GM12892 (cell line): ENCODE data around the gene WWC2.

ENCODE experiments used
- DNase-seq: peaks from one replicate; pipeline ENCODE4 v3.0.0; 2011; ENCODE audit not compliant: insufficient read length
- FAIRE-seq: peaks from 2 replicates; lab custom pipeline; 2011; peaks lifted over from hg19 to GRCh38; lab: Jason Lieb, UNC
- POLR2A ChIP-seq: IDR thresholded peaks from 2 replicates; pipeline ENCODE4 v1.6.1; 2011; ENCODE audit warnings: low read depth, low read length, control low read depth
- POLR2AphosphoS5 ChIP-seq: IDR thresholded peaks from 2 replicates; pipeline ENCODE4 v1.6.1; 2011; ENCODE audit warnings: low read depth, low read length, control low read depth
- TAF1 ChIP-seq: IDR thresholded peaks from 2 replicates; pipeline ENCODE4 v1.6.1; 2011; ENCODE audit warnings: low read depth, mild to moderate bottlenecking, control low read depth, low read length, borderline replicate concordance

Gene WWC2

GRCh38 chr4:183333202-183333601 is 234.1 kb downstream of the WWC2 start:
- FAIRE-seq: no peak

DNA sequence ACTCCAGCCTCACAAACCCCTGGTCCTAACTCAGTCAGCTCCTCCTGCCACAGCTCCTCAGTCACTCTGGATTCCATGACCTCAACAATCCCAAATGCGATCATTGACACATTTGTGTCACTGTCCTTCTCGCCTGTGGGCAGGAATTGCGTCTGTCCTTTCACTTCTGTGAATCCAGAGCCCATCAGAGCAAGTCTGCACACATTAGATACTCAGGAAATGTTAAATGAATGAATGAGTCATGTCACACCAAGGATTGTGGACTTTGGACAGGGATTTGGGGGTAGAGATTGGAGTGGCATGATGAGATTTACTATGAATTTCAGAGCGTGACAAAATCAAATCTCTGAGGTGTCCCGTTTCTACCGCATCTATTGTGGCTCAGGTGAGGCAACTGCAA is 234.9 kb downstream of the WWC2 start:
- TF ChIP-seq POLR2AphosphoS5 (no peak), TAF1 (no peak), POLR2A (no peak)
- FAIRE-seq: no peak
- no peak for DNase-seq

More at GRCh38 chr4:183333202-183333601, 234.1 kb downstream of the WWC2 start:
- DNase-seq: no peak
- TF ChIP-seq TAF1 (no peak), POLR2A (no peak), POLR2AphosphoS5 (no peak)

DNA sequence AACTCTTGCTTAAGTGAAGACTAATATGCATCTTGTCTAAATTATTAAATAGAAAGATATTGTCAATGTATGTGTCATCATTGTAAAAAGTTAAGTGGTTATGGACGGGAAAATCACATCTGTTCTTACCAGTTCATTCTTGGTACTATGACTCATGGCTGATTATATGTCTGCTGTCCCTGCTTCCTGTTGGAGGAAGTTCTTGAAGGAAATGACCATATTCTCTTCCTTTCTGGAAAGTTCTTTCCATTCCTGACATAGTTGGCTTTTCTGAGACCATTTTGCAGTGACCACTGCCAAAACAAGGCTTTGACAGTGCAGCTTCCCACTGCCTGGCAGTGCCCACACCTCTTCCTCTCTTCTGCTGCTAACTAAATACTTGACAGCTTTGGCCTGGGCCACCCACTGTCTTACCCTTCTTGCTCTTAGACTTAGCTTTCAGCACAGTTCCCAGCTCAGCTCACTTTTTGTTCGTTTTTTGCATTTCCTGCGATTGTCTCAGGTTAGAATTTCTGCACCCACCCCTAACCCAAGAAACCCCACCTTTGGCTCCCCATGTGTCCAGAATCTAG is 236.4 kb downstream of the WWC2 start:
- DNase-seq (no peak), FAIRE-seq (no peak)

GRCh38 chr4:183337349-183337748 is 238.3 kb downstream of the WWC2 start:
- FAIRE-seq: no peak
- DNase-seq: no peak
- TF ChIP-seq POLR2A (no peak), TAF1 (no peak), POLR2AphosphoS5 (no peak)

More for the DNA sequence above, 236.4 kb downstream of the WWC2 start:
- no peak for TF ChIP-seq POLR2A
- TF ChIP-seq TAF1: no peak
- TF ChIP-seq POLR2AphosphoS5: no peak

GRCh38 chr4:183337833-183338232 is 238.8 kb downstream of the WWC2 start:
- FAIRE-seq (no peak), DNase-seq (no peak)

GRCh38 chr4:183342541-183343533 is 243.8 kb downstream of the WWC2 start:
- no peak for TF ChIP-seq POLR2AphosphoS5
- no peak for TF ChIP-seq POLR2A
- no peak for TF ChIP-seq TAF1
- no peak for DNase-seq
- FAIRE-seq: no peak

More at GRCh38 chr4:183337833-183338232, 238.8 kb downstream of the WWC2 start:
- TF ChIP-seq POLR2A: no peak
- no peak for TF ChIP-seq TAF1
- TF ChIP-seq POLR2AphosphoS5: no peak

DNA sequence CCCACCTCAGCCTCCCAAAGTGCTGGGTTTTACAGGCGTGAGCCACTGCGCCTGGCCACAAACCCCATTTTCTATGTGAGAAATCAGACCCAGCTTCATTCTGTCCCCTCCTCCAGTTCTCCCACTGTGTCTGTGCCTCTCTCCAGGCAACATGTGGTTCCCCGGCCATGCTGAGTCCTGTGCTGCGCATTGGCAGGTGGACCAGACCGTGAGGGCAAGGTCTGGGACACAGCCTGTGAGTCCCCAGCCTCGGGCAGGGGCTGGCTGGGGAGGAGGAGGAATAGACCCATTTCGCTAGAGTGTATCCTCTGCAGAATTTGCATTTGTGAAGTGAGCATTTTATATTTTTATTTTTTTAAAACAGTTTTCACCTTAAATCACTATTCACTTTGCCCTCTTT is 244.7 kb downstream of the WWC2 start:
- FAIRE-seq (no peak), DNase-seq (no peak)
- TF ChIP-seq POLR2A (no peak), POLR2AphosphoS5 (no peak), TAF1 (no peak)

- no peak for TF ChIP-seq POLR2AphosphoS5
- TF ChIP-seq TAF1: no peak
- TF ChIP-seq POLR2A: no peak
- DNase-seq: no peak
- FAIRE-seq: no peak
These were observed 245.6 kb downstream of the WWC2 start for GRCh38 chr4:183344523-183345255.

- DNase-seq (no peak), FAIRE-seq (no peak)
- TF ChIP-seq POLR2AphosphoS5: no peak
- no peak for TF ChIP-seq TAF1
- TF ChIP-seq POLR2A: no peak
These were observed 246.2 kb downstream of the WWC2 start for GRCh38 chr4:183345261-183345660.

DNA sequence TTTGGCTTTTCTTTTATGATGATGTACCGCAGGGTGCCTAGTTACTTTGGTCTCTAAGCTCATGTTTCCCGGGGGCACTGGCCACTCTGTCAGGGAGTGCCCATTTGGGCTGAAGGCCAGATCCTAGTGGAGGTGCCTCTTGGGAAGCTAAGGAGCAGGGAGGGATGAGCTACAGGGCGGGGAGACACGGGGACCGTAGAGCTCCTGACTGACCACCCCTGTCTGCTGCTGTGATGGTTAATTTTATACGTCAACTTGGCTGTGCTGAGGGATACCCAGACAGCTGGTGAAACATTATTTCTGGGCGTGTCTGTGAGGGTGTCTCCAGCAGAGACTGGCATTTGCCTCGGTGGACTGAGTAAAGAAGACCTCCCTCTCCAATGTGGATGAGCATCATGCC is 248.1 kb downstream of the WWC2 start:
- DNase-seq (no peak), FAIRE-seq (no peak)
- TF ChIP-seq TAF1: no peak
- TF ChIP-seq POLR2AphosphoS5: no peak
- TF ChIP-seq POLR2A: no peak

GRCh38 chr4:183347566-183347965 is 248.5 kb downstream of the WWC2 start:
- no peak for TF ChIP-seq TAF1
- TF ChIP-seq POLR2A: no peak
- no peak for TF ChIP-seq POLR2AphosphoS5
- FAIRE-seq (no peak), DNase-seq (no peak)
